HG02798 (cell line): Measurements from ENCODE around the gene BCAS1.

Experiments used
- ATAC-seq: cut with Tn5 transposase; IDR thresholded peaks from one replicate; pipeline ENCODE4 v1.9.1; 2021; ENCODE audit warnings: mild to moderate bottlenecking; ENCODE audit not compliant: unreplicated experiment, poor library complexity

Gene BCAS1

DNA sequence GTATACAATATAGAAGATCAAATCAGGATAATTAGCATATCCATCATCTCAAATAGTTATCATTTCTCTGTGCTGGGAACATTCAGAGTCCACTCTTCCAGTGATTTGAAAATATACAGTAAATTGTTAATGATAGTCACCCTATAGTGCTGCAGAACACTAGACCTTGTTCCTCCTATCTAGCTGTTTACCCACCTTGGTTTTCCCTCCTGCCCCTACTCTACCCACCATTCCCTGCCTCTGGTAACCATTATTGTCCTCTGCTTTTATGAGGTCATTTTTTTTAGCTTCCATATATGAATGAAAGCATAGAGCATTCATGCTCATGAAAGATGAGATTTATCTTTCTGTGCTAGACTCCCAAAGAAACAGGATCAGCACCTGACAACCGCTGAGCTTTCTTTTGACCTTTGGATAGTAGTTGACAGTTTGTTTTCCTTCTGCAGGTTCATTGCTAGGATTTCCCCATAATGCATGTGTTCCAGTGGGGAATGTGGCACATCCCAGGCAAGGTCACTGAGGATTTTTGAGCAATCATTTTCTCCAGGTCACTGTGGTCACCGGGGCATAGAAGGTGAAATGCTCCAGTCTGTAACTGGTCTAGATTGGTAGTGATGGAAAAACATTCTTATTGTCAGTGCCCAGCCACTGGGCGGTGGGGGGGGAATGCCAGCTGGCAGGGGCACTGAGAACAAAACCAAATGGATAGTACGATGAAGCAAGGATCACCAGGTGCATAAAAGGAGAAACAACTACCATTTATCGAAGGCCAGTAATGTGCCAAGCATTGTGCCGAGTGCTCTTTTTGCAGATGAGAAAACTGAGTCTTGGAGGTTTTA, 33.6 kb upstream of the BCAS1 start:
- no peak for ATAC-seq

- ATAC-seq = peak; percentile 83
These were observed 32.8 kb upstream of the BCAS1 start for GRCh38 chr20:54103067-54103761.

GRCh38 chr20:54102543-54102942, 32.1 kb upstream of the BCAS1 start:
- ATAC-seq = no peak

GRCh38 chr20:54100563-54100962, 30.2 kb upstream of the BCAS1 start:
- no peak for ATAC-seq

- ATAC-seq = no peak
These were observed 29.5 kb upstream of the BCAS1 start for GRCh38 chr20:54099894-54100293.

DNA sequence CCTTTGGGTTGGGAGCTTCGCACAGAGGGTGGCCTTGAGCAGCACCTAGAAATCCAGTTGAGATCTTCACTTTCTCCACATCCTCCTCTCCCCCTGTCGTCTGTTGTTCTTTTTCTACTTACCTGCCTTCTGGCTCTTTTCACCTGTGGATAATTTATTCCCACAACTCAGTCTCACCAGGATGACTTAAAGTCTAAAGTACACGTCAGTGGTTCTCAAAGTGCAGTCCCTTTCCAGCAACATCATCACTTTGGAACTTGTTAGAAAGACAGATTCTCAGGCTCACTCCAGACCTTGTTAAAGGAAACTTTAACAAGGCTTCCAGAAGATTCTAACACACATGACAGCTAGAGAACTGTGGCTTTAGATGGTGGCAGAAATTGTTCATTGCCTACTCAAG, 27.7 kb upstream of the BCAS1 start:
- no peak for ATAC-seq

DNA sequence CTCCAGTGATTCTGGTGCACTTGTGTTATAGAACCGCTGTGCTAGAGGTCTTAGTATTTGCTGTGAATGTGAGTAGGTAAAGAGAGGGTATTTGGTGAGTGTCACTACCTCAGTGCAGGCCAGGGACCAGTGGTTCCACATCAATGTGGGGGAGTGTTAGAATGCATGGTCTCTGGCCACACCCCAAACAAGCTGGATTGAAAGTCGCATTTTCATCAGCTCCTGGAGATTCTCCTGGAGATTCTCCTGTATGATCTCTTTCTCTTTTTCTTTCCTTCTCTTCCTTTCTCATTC, 26.8 kb upstream of the BCAS1 start:
- no peak for ATAC-seq

DNA sequence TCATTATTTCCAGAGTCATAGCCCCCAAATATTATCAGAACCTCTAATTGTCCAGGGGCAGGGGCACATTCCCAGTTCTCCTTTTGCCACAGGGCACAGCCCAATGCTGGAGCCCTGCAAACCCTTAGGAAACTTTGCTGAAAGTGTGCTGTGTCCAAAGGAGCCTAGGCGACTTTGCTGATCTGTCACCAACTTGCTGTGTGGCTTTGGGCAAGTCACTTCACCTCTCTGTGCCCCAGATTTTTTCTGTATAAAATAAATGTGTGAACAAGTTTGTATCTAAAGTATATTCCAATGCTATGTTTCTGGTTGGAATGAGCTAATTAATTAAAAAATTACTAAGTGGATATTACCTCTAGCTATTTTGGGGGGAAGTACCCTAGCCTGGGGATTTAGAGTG, 25.4 kb upstream of the BCAS1 start:
- ATAC-seq = no peak

DNA sequence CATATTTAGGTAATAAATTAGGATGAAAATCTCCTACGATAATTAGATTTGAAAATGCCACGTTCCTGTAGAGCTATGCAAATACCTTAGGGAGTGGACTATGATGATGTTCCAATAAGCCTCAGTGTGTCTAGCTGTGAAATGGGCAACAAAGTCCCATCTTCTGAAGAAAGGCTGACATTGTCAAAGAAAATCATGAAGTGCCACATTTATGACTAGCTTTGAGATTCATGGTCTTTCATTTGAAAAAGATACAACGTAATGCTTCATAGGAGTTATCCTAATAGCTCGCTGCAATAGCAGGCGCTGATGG, 23.8 kb upstream of the BCAS1 start:
- no peak for ATAC-seq

DNA sequence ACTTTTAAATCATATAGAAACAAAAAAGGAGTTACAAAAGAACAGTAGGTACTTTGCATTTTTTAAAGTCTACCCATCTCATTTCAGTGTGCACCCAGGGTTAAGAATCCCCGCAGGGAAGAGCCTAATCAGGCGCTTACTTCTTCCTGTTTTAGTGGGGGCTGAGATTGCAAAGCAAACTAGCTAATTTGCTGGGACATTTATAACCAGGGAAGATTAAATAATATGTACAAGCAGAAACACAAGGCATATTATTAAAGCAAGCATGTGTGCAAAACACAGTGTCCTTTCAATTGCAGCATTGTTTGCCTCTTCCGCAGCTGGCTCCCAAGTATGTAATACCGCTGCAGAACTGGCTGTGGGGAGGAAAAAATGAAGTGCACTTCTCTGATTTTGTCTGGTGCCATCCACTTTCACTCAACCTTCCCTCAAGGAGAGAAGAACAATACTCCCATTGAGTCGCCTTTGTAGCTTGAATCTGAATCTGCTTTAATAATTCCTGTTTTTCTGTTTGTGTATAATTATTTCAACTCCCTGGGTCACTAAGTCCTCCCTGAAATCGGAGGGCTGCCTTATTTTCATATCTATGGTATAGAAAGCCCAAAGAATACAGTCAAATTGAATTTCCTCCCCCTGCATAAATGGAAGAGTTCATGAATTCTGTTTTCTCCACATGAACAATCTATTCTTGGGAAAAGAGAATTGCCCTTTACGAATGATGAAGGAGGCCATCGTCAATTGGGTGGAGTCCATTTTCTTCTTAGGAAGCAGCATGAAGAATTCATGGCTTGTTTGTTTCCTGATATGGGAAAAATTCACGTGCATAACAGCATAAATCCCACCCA, 23.3 kb upstream of the BCAS1 start:
- ATAC-seq = no peak

GRCh38 chr20:54092021-54092420, 21.6 kb upstream of the BCAS1 start:
- no peak for ATAC-seq

GRCh38 chr20:54091120-54091480, 20.7 kb upstream of the BCAS1 start:
- ATAC-seq = peak; percentile 18

GRCh38 chr20:54090230-54091119, 20.1 kb upstream of the BCAS1 start:
- peak; percentile 45 for ATAC-seq

GRCh38 chr20:54088430-54088829, 18.0 kb upstream of the BCAS1 start:
- no peak for ATAC-seq

DNA sequence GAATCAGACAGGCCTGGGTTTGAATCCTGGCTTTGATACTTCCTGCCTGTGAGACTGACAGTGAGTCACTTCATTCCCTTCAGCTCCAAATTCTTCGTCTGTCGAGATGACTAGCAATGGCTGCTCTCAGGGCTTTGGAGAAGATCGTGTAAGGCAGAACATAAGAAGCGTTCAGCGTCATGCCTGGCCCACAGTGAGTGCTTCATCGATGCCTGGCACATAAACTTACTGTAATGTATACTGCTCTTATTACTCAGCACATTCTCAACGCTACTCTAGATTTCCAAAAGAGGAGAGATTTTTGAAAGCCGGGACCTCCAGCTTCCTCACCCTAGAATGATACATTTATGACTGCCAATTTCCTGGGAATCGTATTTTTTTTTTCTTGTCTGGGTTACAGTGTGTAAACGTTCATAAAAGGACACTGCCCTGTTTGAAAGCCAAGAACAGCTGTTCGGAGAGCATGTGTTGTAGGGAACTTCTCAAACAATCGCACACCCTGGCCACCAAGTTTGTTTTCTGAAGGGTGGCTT, 16.2 kb upstream of the BCAS1 start:
- ATAC-seq = no peak

- no peak for ATAC-seq
These were observed 15.5 kb upstream of the BCAS1 start for GRCh38 chr20:54085910-54086309.

DNA sequence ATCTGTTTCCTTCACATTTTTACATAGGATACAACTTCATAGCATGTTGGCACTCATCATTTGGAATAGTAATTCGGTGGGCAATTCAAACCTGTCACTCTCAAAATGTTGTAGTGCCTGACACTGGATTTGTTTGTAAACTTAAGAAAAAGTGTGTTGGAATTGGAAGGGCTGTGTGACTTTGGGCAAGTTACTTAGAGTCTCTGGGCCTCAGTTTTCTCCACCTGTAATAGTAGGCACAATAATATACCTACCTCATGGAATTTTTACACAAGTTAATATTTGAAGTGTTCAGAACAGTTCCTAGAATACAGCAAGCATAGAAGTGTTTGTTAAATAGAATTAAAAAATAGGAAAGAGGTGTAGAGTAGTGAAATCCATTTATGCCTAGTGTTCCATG, 15.0 kb upstream of the BCAS1 start:
- ATAC-seq = no peak

- no peak for ATAC-seq
These were observed 14.5 kb upstream of the BCAS1 start for GRCh38 chr20:54084727-54085388.

- ATAC-seq = no peak
These were observed 13.8 kb upstream of the BCAS1 start for GRCh38 chr20:54084193-54084592.

DNA sequence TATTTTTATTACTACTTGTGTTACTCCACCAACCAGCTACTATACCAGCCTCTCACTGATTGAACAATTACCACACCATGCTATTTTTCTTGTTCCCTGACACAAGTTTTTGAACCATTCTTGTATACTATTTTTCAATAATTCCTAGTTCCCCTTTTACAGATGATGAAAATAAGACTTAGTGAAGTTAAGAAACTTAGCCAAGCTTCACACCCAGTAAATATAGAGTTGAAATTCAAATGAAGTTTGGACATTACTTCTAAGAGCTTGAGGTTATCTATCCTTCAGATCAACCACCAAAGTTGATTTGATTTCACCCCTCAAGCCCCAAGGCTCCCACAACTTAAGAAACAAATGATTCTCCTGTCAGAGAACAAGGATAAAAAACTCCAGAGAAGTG, 13.1 kb upstream of the BCAS1 start:
- peak; percentile 57 for ATAC-seq
